ENCODE data around the gene IL17RD. TPM values are rescaled to one million over a fixed set of nuclear protein-coding genes. Genes with fewer than 3 reads are reported as not detected.

IL17RD gene
- total and polyA plus RNA-seq, 2 experiments from 2014 or later, result 10.7 to 104 TPM

- no peak for TF ChIP-seq ZNF462 (CRISPR knock-in tag; IDR thresholded peaks at IDR 0.05)
Observed at GRCh38 chr3:57069503-57069902, 95.7 kb downstream of the IL17RD start (continued).

- ATAC-seq, result no peak
- H2AFZ ChIP-seq, result no peak overlapping the region
- TF ChIP-seq ETS1 (IDR thresholded peaks at IDR 0.05) (no peak), ZNF462 (CRISPR knock-in tag; IDR thresholded peaks at IDR 0.05) (no peak), EZH2 (IDR thresholded peaks at IDR 0.05; ENCODE audit: low read depth, unreplicated experiment) (no peak)
Observed at GRCh38 chr3:57068437-57069089, 96.6 kb downstream of the IL17RD start.

More at GRCh38 chr3:57068437-57069089, 96.6 kb downstream of the IL17RD start:
- Histone ChIP-seq H3F3A (replicated peaks; ENCODE audit: low read depth) (0 out of 2 replicates have a peak, but pooled peaks cover 2% of the 10 kb centered on the region), H3K79me2 (replicated peaks; ENCODE audit: insufficient read depth) (no peaks in the 10 kb centered on the region; the same call in 1 of the 2 replicates), H3K4me1 (ENCODE audit: insufficient read depth) (no peaks in the 10 kb centered on the region), H4K20me1 (replicated peaks; ENCODE audit: insufficient read depth) (no peaks in the 10 kb centered on the region; the same call in 1 of the 2 replicates), H3K27me3 (ENCODE audit: insufficient read depth) (no peaks in the 10 kb centered on the region), H3K4me2 (no peak overlapping the region), H3K9me2 (ENCODE audit: insufficient read depth) (no peaks in the 10 kb centered on the region), H3K4me3 (no peak overlapping the region), H3K36me3 (ENCODE audit: insufficient read depth) (no peaks in the 10 kb centered on the region), H3K27ac (ENCODE audit: low read depth) (no peak overlapping the region)
- Mint-ChIP-seq H3K27me3 (ENCODE audit: insufficient read depth, low read depth, poor library complexity) (peaks cover 2% of the 10 kb centered on the region), H3K27ac (no peak overlapping the region; the same call in 1 of the 2 replicates), H3K9me3 (peaks cover 4% of the 10 kb centered on the region; the same call in 1 of the 3 replicates), H3K4me3 (no peak overlapping the region), H3K4me1 (peaks cover 4% of the 10 kb centered on the region), H3K36me3 (ENCODE audit: low read depth) (peaks cover 10% of the 10 kb centered on the region; the same call in 2 of the 3 replicates)
- no peak for DNase-seq (ENCODE audit: low spot score)
